Measurements from ENCODE around the gene CCDC61. TPM values are rescaled to one million over a fixed set of nuclear protein-coding genes. Genes with fewer than 3 reads are reported as not detected.

CCDC61 gene
- total RNA-seq, 1 donor from 2014 or later, result 12.4 TPM

DNA sequence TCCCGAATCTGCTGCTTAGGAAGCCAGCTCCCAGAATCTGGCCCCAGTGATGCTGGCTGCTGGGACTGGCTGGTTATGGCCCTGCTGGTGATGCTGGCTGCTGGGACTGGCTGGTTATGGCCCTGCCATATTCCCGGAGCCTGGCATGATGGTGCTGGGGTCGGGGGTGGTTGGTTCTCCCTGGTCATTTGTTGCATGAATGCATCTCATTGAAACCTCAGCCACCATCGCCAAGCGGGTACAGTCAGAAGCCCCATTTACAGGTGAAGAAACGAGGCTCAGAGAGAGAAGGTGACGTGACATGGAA, 25.5 kb downstream of the CCDC61 start:
- Mint-ChIP-seq H3K4me1 (ENCODE audit: unreplicated experiment) (peaks cover 7% of the 10 kb centered on the region), H3K27ac (ENCODE audit: unreplicated experiment) (no peak overlapping the region), H3K9me3 (ENCODE audit: unreplicated experiment) (no peaks in the 10 kb centered on the region), H3K4me3 (ENCODE audit: unreplicated experiment) (no peak overlapping the region), H3K27me3 (ENCODE audit: unreplicated experiment) (peaks cover 3% of the 10 kb centered on the region), H3K36me3 (ENCODE audit: unreplicated experiment) (peaks cover 3% of the 10 kb centered on the region)
- no peak for DNase-seq (ENCODE audit: extremely low spot score, unreplicated experiment)
- no peak for TF ChIP-seq CTCF (IDR thresholded peaks at IDR 0.05)

DNA sequence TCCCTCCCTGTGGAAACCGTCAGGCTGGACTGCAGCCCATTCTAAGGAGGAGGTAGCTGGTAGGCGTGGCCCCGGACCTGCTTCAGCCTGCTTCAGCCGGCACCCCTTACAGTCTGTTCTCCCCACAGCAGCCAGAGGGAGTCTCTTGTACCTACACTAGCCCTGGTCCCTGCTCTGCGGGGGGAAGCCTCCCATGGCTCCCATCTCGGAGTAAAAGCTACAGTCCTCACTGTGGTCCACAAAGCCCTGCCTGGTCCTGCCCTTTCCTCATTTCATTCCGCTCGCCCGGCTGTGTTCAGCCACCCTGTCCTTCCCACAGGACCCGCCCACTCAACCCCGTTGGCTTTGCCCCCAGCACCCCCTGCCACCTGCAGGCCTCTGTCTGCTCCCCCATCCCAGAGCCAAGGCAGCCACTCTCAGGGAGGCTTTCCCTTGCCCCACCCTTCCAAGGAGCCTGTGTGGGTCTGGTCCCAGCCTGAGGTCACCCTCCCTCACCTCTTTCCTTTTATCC, 26.3 kb downstream of the CCDC61 start:
- Mint-ChIP-seq H3K27me3 (ENCODE audit: unreplicated experiment) (no peaks in the 10 kb centered on the region), H3K36me3 (ENCODE audit: unreplicated experiment) (peaks cover 3% of the 10 kb centered on the region), H3K9me3 (ENCODE audit: unreplicated experiment) (no peaks in the 10 kb centered on the region), H3K4me3 (ENCODE audit: unreplicated experiment) (no peak overlapping the region), H3K27ac (ENCODE audit: unreplicated experiment) (no peak overlapping the region), H3K4me1 (ENCODE audit: unreplicated experiment) (peaks cover 3% of the 10 kb centered on the region)
- DNase-seq (ENCODE audit: extremely low spot score, unreplicated experiment), result no peak
- TF ChIP-seq CTCF (IDR thresholded peaks at IDR 0.05), result no peak

DNA sequence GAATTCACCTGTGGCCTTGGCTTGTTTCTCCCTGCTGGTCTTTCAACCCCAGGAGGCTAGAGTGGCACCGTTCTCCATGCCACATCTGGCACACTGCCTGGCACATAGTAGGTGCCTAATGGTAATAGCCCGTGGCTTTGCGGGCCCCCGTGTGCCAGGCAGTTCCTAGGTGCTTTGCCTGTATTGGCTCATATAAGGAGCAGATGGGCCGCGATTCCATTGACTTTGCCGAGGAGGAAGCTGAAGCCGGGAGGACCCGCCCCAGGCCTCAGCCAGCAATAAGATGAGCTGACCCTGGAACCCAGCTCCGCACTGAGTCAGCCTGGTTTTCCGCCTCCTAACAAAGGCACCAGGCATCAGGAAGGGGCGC, 26.8 kb downstream of the CCDC61 start:
- H3K9me3 Mint-ChIP-seq (ENCODE audit: unreplicated experiment), result no peaks in the 10 kb centered on the region
- TF ChIP-seq CTCF (IDR thresholded peaks at IDR 0.05), result no peak
- no peak for DNase-seq (ENCODE audit: extremely low spot score, unreplicated experiment)
- no peak overlapping the region for H3K27ac Mint-ChIP-seq (ENCODE audit: unreplicated experiment)
- no peak overlapping the region for H3K4me3 Mint-ChIP-seq (ENCODE audit: unreplicated experiment)
- H3K4me1 Mint-ChIP-seq (ENCODE audit: unreplicated experiment), result peaks cover under 1% of the 10 kb centered on the region
- no peaks in the 10 kb centered on the region for H3K27me3 Mint-ChIP-seq (ENCODE audit: unreplicated experiment)
- H3K36me3 Mint-ChIP-seq (ENCODE audit: unreplicated experiment), result peaks cover under 1% of the 10 kb centered on the region

GRCh38 chr19:46022431-46023310, 27.4 kb downstream of the CCDC61 start, which contains the start of gene PGLYRP1:
PGLYRP1 (minus strand) TSS chr19:46023053; CDS start chr19:46023021, 32 bp downstream.
- no peak for TF ChIP-seq CTCF (IDR thresholded peaks at IDR 0.05)
- Mint-ChIP-seq H3K27ac (ENCODE audit: unreplicated experiment) (no peak within 1 kb of the TSS), H3K27me3 (ENCODE audit: unreplicated experiment) (no peaks in the 10 kb centered on the region), H3K4me3 (ENCODE audit: unreplicated experiment) (no peak within 1 kb of the TSS), H3K36me3 (ENCODE audit: unreplicated experiment) (no peaks in the 10 kb centered on the region), H3K4me1 (ENCODE audit: unreplicated experiment) (no peaks in the 10 kb centered on the region), H3K9me3 (ENCODE audit: unreplicated experiment) (no peaks in the 10 kb centered on the region)
- no peak for DNase-seq (ENCODE audit: extremely low spot score, unreplicated experiment)

DNA sequence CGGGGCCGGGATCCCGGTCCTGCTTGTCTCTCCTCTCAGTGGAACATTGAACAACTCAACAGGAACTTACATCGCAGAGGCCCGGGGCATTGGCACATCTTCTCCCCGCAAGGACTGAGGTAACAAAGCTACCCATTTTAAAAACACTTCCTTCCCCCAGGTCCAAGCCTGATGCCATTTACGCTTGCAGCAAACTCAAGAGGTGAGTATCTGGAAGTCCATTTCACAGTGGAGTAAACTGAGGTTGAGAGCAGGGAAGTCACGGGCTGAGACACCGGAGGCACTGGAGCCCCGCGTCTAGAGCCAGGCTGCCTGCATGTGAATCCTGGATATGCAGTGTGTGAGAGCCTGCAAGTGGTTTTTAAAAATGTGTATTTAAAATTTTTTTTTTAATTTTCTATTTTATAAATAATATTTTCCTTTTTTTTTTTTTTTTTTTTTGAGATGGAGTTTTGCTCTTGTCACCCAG, 28.1 kb downstream of the CCDC61 start:
- H3K27ac Mint-ChIP-seq (ENCODE audit: unreplicated experiment), result no peak overlapping the region

More for the DNA sequence above, 28.1 kb downstream of the CCDC61 start:
- no peak for DNase-seq (ENCODE audit: extremely low spot score, unreplicated experiment)
- H3K27me3 Mint-ChIP-seq (ENCODE audit: unreplicated experiment), result no peaks in the 10 kb centered on the region
- TF ChIP-seq CTCF (IDR thresholded peaks at IDR 0.05), result no peak
- no peaks in the 10 kb centered on the region for H3K9me3 Mint-ChIP-seq (ENCODE audit: unreplicated experiment)
- H3K4me1 Mint-ChIP-seq (ENCODE audit: unreplicated experiment), result no peaks in the 10 kb centered on the region
- H3K4me3 Mint-ChIP-seq (ENCODE audit: unreplicated experiment), result no peak overlapping the region
- H3K36me3 Mint-ChIP-seq (ENCODE audit: unreplicated experiment), result no peaks in the 10 kb centered on the region
